HEK293 (cell line): Measurements from ENCODE around the gene FHIT.
A peak's percentile ranks its signal among the peaks of the same experiment; 100 is the strongest.

Experiments
- CTCF ChIA-PET: fragments of 350-600 bp; formaldehyde crosslinking; extraction: SDS; loops from one replicate; lab custom pipeline; 2021; ENCODE audit warnings: antibody characterized with exemption; lab: Yijun Ruan, JAX
- POLR2A ChIA-PET: fragments of 300-600 bp; formaldehyde crosslinking; extraction: SDS; loops from one replicate; lab custom pipeline; 2020; ENCODE audit warnings: antibody characterized with exemption, inconsistent platforms; lab: Yijun Ruan, JAX
- H3K27ac ChIP-seq: fragments of 200-500 bp; sonication (Bioruptor generic); 2 replicates; pipeline ENCODE4 v1.5.1; 2014; ENCODE audit warnings: low read depth, low read length, control low read depth, inconsistent platforms; ENCODE audit errors: extremely low read depth
- H3K36me3 ChIP-seq, 2 experiments: fragments of 200-500 bp in 1 of 2; sonication (Bioruptor generic) in 1 of 2; 1 replicate in 1 of 2; 2 replicates in 1 of 2; pipeline ENCODE4 v1.5.1; 2014 to 2017; ENCODE audit warnings: inconsistent platforms in 2 of 2, low read length in 2 of 2; ENCODE audit not compliant: control insufficient read depth in 2 of 2, insufficient read depth in 1 of 2
- H3K4me1 ChIP-seq: fragments of 200-500 bp; sonication (Bioruptor generic); 2 replicates; pipeline ENCODE4 v1.5.1; 2014; ENCODE audit warnings: mild to moderate bottlenecking, low read length, inconsistent platforms; ENCODE audit not compliant: control insufficient read depth, insufficient read depth
- H3K4me3 ChIP-seq: 2 replicates; pipeline ENCODE4 v1.5.1; 2011; ENCODE audit warnings: low read depth, mild to moderate bottlenecking, control low read depth, low read length, moderate library complexity
- H3K9me3 ChIP-seq: fragments of 200-500 bp; sonication (Bioruptor generic); 2 replicates; pipeline ENCODE4 v1.5.1; 2014; ENCODE audit warnings: low read depth, low read length, inconsistent platforms; ENCODE audit not compliant: control insufficient read depth, insufficient read depth
- GLI2 ChIP-seq: fragments of 450-650 bp; formaldehyde crosslinking; IDR thresholded peaks from 2 replicates; pipeline ENCODE4; 2017; ENCODE audit warnings: missing biosample characterization, missing genetic modification characterization, low read depth, borderline replicate concordance
- GLIS1 ChIP-seq: fragments of 450-650 bp; formaldehyde crosslinking; IDR thresholded peaks from 2 replicates; pipeline ENCODE4 v1.5.1; 2016; ENCODE audit warnings: missing biosample characterization, missing genetic modification characterization
- HOXA7 ChIP-seq: sonication (generic); formaldehyde crosslinking; IDR thresholded peaks from 2 replicates; pipeline ENCODE4 v1.8.1; 2022; ENCODE audit warnings: missing genetic modification reagents, borderline replicate concordance
- KLF16 ChIP-seq: fragments of 450-650 bp; formaldehyde crosslinking; IDR thresholded peaks from 2 replicates; pipeline ENCODE4 v1.5.1; 2017; ENCODE audit warnings: missing biosample characterization, missing genetic modification characterization
- MZF1 ChIP-seq: fragments of 450-650 bp; formaldehyde crosslinking; IDR thresholded peaks from 2 replicates; pipeline ENCODE4 v1.5.1; 2017; ENCODE audit warnings: missing biosample characterization, missing genetic modification characterization, borderline replicate concordance
- OSR2 ChIP-seq: fragments of 450-650 bp; formaldehyde crosslinking; IDR thresholded peaks from 2 replicates; pipeline ENCODE4 v1.5.1; 2016; ENCODE audit warnings: missing biosample characterization, missing genetic modification characterization
- SCRT1 ChIP-seq: fragments of 450-650 bp; formaldehyde crosslinking; IDR thresholded peaks from 2 replicates; pipeline ENCODE4 v1.5.1; 2016; ENCODE audit warnings: missing biosample characterization, missing genetic modification characterization, borderline replicate concordance
- ZNF132 ChIP-seq: fragments of 450-650 bp; formaldehyde crosslinking; IDR thresholded peaks from 2 replicates; pipeline ENCODE4 v1.5.1; 2017; ENCODE audit warnings: missing biosample characterization, missing genetic modification characterization, borderline replicate concordance
- ZNF146 ChIP-seq: fragments of 450-650 bp; formaldehyde crosslinking; IDR thresholded peaks from 2 replicates; pipeline ENCODE4 v1.5.1; 2016; ENCODE audit warnings: missing biosample characterization, missing genetic modification characterization
- ZNF211 ChIP-seq: fragments of 450-650 bp; formaldehyde crosslinking; IDR thresholded peaks from 2 replicates; pipeline ENCODE4 v1.5.1; 2016; ENCODE audit warnings: low read depth, missing biosample characterization, missing genetic modification characterization
- ZNF266 ChIP-seq: fragments of 450-650 bp; formaldehyde crosslinking; IDR thresholded peaks from 2 replicates; pipeline ENCODE4 v1.5.1; 2016; ENCODE audit warnings: missing biosample characterization, missing genetic modification characterization, low read depth
- ZNF302 ChIP-seq: fragments of 450-650 bp; formaldehyde crosslinking; IDR thresholded peaks from 2 replicates; pipeline ENCODE4 v1.5.1; 2016; ENCODE audit warnings: missing biosample characterization, missing genetic modification characterization, low read depth
- ZNF354C ChIP-seq: fragments of 450-650 bp; formaldehyde crosslinking; IDR thresholded peaks from 2 replicates; pipeline ENCODE4 v1.5.1; 2016; ENCODE audit warnings: missing biosample characterization, missing genetic modification characterization, low read depth, borderline replicate concordance
- ZNF394 ChIP-seq: fragments of 450-650 bp; formaldehyde crosslinking; IDR thresholded peaks from 2 replicates; pipeline ENCODE4 v1.5.1; 2016; ENCODE audit warnings: missing biosample characterization, missing genetic modification characterization, mild to moderate bottlenecking, moderate library complexity, borderline replicate concordance
- ZNF626 ChIP-seq: fragments of 450-650 bp; sonication (Bioruptor Pico); formaldehyde crosslinking; IDR thresholded peaks from 2 replicates; pipeline ENCODE4 v1.5.1; 2018; ENCODE audit warnings: missing biosample characterization, missing genetic modification characterization, inconsistent platforms
- ZNF76 ChIP-seq: fragments of 450-650 bp; formaldehyde crosslinking; IDR thresholded peaks from 2 replicates; pipeline ENCODE4; 2016; ENCODE audit warnings: low read depth, missing biosample characterization, missing genetic modification characterization, borderline replicate concordance
- ZSCAN23 ChIP-seq: fragments of 450-650 bp; formaldehyde crosslinking; IDR thresholded peaks from 2 replicates; pipeline ENCODE4 v1.5.1; 2016; ENCODE audit warnings: missing biosample characterization, missing genetic modification characterization
- TF ChIP-seq, protein P1 (sequence below): fragments of 450-650 bp; formaldehyde crosslinking; IDR thresholded peaks from 2 replicates; pipeline ENCODE4 v1.5.1; 2017; ENCODE audit warnings: missing biosample characterization, missing genetic modification characterization
- TF ChIP-seq, protein P2 (sequence below): fragments of 450-650 bp; formaldehyde crosslinking; IDR thresholded peaks from 2 replicates; pipeline ENCODE4 v1.5.1; 2016; ENCODE audit warnings: missing biosample characterization, missing genetic modification characterization, borderline replicate concordance
- TF ChIP-seq, protein P3 (sequence below): fragments of 450-650 bp; formaldehyde crosslinking; IDR thresholded peaks from 2 replicates; pipeline ENCODE4 v1.5.1; 2016; ENCODE audit warnings: missing biosample characterization, missing genetic modification characterization
- TF ChIP-seq, protein P4 (sequence below): fragments of 450-650 bp; formaldehyde crosslinking; IDR thresholded peaks from 2 replicates; pipeline ENCODE4 v1.5.1; 2017; ENCODE audit warnings: missing biosample characterization, missing genetic modification characterization
- TF ChIP-seq, protein P5 (sequence below): fragments of 450-650 bp; formaldehyde crosslinking; IDR thresholded peaks from 2 replicates; pipeline ENCODE4 v1.5.1; 2016; ENCODE audit warnings: missing biosample characterization, missing genetic modification characterization

Gene FHIT

DNA sequence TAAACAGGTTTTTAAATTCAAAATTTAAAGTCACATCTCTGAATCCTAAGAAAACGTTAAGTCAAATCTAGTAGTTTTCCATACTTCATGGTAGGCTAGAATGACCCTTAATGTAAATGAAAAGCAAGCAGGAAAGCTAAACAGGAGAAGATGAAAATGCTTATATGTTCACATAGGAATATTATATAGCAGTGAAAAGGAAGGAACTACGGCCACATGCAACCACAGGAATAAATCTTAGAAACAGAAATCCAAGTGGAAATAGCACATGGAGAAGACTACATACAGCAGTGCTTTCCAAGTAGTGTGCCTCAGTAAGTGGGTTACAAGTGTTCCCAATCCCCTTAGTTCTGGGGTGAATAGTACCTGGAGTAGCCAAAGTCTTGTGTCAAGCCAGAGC, 296.2 kb downstream of the FHIT start:
- no peak overlapping the region for H3K4me3 ChIP-seq
- TF ChIP-seq ZNF132, result no peak
- TF ChIP-seq, protein P1, sequence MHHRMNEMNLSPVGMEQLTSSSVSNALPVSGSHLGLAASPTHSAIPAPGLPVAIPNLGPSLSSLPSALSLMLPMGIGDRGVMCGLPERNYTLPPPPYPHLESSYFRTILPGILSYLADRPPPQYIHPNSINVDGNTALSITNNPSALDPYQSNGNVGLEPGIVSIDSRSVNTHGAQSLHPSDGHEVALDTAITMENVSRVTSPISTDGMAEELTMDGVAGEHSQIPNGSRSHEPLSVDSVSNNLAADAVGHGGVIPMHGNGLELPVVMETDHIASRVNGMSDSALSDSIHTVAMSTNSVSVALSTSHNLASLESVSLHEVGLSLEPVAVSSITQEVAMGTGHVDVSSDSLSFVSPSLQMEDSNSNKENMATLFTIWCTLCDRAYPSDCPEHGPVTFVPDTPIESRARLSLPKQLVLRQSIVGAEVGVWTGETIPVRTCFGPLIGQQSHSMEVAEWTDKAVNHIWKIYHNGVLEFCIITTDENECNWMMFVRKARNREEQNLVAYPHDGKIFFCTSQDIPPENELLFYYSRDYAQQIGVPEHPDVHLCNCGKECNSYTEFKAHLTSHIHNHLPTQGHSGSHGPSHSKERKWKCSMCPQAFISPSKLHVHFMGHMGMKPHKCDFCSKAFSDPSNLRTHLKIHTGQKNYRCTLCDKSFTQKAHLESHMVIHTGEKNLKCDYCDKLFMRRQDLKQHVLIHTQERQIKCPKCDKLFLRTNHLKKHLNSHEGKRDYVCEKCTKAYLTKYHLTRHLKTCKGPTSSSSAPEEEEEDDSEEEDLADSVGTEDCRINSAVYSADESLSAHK (tag by site-specific recombination), result no peak
- peak; percentile 94 for TF ChIP-seq ZNF146 (tag by site-specific recombination)
- no peak for TF ChIP-seq MZF1
- no peak for TF ChIP-seq ZNF354C (tag by site-specific recombination)
- POLR2A ChIA-PET, result no interaction called here
- H3K9me3 ChIP-seq, result no peaks in the 10 kb centered on the region
- no peaks in the 10 kb centered on the region for H3K36me3 ChIP-seq
- CTCF ChIA-PET, result no interaction called here
- H3K4me1 ChIP-seq, result no peaks in the 10 kb centered on the region
- no peak overlapping the region for H3K27ac ChIP-seq

DNA sequence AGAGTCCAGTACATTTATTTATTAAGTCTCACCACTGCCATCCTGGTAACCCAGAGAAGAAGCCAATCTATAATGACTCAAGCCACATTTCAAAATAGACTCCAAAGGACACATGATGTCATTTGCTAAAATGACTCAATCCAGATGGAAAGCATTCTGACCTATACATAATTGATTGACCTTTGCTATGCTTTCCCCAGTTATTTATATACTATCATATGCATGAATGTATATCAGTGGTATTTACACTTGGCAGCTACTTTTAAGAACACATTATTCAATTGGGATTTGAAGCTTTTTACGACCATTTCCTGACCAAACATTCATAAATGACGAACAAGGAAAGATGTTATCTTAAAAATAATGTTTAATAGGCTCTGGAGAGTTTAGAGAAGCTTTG, 297.2 kb downstream of the FHIT start:
- Histone ChIP-seq H3K36me3 (no peaks in the 10 kb centered on the region), H3K27ac (no peak overlapping the region), H3K4me3 (no peak overlapping the region), H3K4me1 (no peaks in the 10 kb centered on the region), H3K9me3 (no peaks in the 10 kb centered on the region)
- CTCF ChIA-PET, result no interaction called here
- POLR2A ChIA-PET, result no interaction called here
- TF ChIP-seq, protein P2, sequence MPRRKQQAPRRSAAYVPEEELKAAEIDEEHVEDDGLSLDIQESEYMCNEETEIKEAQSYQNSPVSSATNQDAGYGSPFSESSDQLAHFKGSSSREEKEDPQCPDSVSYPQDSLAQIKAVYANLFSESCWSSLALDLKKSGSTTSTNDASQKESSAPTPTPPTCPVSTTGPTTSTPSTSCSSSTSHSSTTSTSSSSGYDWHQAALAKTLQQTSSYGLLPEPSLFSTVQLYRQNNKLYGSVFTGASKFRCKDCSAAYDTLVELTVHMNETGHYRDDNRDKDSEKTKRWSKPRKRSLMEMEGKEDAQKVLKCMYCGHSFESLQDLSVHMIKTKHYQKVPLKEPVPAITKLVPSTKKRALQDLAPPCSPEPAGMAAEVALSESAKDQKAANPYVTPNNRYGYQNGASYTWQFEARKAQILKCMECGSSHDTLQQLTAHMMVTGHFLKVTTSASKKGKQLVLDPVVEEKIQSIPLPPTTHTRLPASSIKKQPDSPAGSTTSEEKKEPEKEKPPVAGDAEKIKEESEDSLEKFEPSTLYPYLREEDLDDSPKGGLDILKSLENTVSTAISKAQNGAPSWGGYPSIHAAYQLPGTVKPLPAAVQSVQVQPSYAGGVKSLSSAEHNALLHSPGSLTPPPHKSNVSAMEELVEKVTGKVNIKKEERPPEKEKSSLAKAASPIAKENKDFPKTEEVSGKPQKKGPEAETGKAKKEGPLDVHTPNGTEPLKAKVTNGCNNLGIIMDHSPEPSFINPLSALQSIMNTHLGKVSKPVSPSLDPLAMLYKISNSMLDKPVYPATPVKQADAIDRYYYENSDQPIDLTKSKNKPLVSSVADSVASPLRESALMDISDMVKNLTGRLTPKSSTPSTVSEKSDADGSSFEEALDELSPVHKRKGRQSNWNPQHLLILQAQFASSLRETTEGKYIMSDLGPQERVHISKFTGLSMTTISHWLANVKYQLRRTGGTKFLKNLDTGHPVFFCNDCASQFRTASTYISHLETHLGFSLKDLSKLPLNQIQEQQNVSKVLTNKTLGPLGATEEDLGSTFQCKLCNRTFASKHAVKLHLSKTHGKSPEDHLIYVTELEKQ (tag by site-specific recombination), result no peak
- TF ChIP-seq OSR2 (peak; percentile 73; the same call in 1 of the 2 replicates), ZNF211 (tag by site-specific recombination) (peak; percentile 48; the same call in 1 of the 2 replicates), GLIS1 (tag by site-specific recombination) (no peak), GLI2 (0 out of 2 replicates have a peak, but pooled peaks have one; percentile 25), ZNF302 (tag by site-specific recombination) (no peak), SCRT1 (no peak), ZNF626 (tag by site-specific recombination) (no peak), KLF16 (tag by site-specific recombination) (peak; percentile 45), ZNF394 (tag by site-specific recombination) (peak; percentile 90), ZNF266 (tag by site-specific recombination) (no peak), ZNF146 (tag by site-specific recombination) (no peak), ZSCAN23 (tag by site-specific recombination) (no peak), HOXA7 (CRISPR knock-in tag) (no peak), ZNF76 (no peak)
- TF ChIP-seq, protein P3, sequence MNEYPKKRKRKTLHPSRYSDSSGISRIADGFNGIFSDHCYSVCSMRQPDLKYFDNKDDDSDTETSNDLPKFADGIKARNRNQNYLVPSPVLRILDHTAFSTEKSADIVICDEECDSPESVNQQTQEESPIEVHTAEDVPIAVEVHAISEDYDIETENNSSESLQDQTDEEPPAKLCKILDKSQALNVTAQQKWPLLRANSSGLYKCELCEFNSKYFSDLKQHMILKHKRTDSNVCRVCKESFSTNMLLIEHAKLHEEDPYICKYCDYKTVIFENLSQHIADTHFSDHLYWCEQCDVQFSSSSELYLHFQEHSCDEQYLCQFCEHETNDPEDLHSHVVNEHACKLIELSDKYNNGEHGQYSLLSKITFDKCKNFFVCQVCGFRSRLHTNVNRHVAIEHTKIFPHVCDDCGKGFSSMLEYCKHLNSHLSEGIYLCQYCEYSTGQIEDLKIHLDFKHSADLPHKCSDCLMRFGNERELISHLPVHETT (tag by site-specific recombination), result peak; percentile 49; the same call in 1 of the 2 replicates
- TF ChIP-seq, protein P4, sequence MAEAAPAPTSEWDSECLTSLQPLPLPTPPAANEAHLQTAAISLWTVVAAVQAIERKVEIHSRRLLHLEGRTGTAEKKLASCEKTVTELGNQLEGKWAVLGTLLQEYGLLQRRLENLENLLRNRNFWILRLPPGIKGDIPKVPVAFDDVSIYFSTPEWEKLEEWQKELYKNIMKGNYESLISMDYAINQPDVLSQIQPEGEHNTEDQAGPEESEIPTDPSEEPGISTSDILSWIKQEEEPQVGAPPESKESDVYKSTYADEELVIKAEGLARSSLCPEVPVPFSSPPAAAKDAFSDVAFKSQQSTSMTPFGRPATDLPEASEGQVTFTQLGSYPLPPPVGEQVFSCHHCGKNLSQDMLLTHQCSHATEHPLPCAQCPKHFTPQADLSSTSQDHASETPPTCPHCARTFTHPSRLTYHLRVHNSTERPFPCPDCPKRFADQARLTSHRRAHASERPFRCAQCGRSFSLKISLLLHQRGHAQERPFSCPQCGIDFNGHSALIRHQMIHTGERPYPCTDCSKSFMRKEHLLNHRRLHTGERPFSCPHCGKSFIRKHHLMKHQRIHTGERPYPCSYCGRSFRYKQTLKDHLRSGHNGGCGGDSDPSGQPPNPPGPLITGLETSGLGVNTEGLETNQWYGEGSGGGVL, result 0 out of 2 replicates have a peak, but pooled peaks have one; percentile 10
- TF ChIP-seq, protein P5, sequence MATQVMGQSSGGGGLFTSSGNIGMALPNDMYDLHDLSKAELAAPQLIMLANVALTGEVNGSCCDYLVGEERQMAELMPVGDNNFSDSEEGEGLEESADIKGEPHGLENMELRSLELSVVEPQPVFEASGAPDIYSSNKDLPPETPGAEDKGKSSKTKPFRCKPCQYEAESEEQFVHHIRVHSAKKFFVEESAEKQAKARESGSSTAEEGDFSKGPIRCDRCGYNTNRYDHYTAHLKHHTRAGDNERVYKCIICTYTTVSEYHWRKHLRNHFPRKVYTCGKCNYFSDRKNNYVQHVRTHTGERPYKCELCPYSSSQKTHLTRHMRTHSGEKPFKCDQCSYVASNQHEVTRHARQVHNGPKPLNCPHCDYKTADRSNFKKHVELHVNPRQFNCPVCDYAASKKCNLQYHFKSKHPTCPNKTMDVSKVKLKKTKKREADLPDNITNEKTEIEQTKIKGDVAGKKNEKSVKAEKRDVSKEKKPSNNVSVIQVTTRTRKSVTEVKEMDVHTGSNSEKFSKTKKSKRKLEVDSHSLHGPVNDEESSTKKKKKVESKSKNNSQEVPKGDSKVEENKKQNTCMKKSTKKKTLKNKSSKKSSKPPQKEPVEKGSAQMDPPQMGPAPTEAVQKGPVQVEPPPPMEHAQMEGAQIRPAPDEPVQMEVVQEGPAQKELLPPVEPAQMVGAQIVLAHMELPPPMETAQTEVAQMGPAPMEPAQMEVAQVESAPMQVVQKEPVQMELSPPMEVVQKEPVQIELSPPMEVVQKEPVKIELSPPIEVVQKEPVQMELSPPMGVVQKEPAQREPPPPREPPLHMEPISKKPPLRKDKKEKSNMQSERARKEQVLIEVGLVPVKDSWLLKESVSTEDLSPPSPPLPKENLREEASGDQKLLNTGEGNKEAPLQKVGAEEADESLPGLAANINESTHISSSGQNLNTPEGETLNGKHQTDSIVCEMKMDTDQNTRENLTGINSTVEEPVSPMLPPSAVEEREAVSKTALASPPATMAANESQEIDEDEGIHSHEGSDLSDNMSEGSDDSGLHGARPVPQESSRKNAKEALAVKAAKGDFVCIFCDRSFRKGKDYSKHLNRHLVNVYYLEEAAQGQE (tag by site-specific recombination), result no peak
